IMR-90 (cell line): ENCODE results near the gene REPS1.

Experiments
- CHD1 ChIP-seq: IDR thresholded peaks from 2 replicates; pipeline ENCODE4 v1.6.1; 2012; ENCODE audit warnings: low read depth, low read length, improper control_type of control experiment
- MXI1 ChIP-seq: IDR thresholded peaks from 2 replicates; pipeline ENCODE4 v1.6.1; 2012; ENCODE audit warnings: low read depth, mild to moderate bottlenecking, low read length, moderate library complexity, borderline replicate concordance
- POLR2A ChIP-seq: IDR thresholded peaks from 2 replicates; pipeline ENCODE4 v1.6.1; 2012; ENCODE audit warnings: mild to moderate bottlenecking, low read depth, low read length
- SMC3 ChIP-seq: fragments of 150-350 bp; IDR thresholded peaks from 2 replicates; pipeline ENCODE4 v1.6.1; 2016; ENCODE audit warnings: low read depth, mild to moderate bottlenecking, antibody characterized with exemption, low read length, moderate library complexity
- USF2 ChIP-seq: fragments of 150-350 bp; IDR thresholded peaks from 2 replicates; pipeline ENCODE4 v1.6.1; 2017; ENCODE audit warnings: mild to moderate bottlenecking, antibody characterized with exemption, low read length, low read depth
- TF ChIP-seq, protein P1 (sequence below): conservative IDR thresholded peaks from 2 replicates; pipeline ENCODE4 v1.5.1; 2012; ENCODE audit warnings: mild to moderate bottlenecking, low read depth, low read length, improper control_type of control experiment

GRCh38 chr6:138955262-138955661, 32.8 kb downstream of the REPS1 start:
- TF ChIP-seq, protein P1, sequence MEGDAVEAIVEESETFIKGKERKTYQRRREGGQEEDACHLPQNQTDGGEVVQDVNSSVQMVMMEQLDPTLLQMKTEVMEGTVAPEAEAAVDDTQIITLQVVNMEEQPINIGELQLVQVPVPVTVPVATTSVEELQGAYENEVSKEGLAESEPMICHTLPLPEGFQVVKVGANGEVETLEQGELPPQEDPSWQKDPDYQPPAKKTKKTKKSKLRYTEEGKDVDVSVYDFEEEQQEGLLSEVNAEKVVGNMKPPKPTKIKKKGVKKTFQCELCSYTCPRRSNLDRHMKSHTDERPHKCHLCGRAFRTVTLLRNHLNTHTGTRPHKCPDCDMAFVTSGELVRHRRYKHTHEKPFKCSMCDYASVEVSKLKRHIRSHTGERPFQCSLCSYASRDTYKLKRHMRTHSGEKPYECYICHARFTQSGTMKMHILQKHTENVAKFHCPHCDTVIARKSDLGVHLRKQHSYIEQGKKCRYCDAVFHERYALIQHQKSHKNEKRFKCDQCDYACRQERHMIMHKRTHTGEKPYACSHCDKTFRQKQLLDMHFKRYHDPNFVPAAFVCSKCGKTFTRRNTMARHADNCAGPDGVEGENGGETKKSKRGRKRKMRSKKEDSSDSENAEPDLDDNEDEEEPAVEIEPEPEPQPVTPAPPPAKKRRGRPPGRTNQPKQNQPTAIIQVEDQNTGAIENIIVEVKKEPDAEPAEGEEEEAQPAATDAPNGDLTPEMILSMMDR, result no peak
- no peak for TF ChIP-seq POLR2A
- no peak for TF ChIP-seq CHD1
- no peak for TF ChIP-seq SMC3
- no peak for TF ChIP-seq USF2
- TF ChIP-seq MXI1, result no peak
